H1 (cell line): Measurements from ENCODE around the gene ZNF14. TPM values are rescaled to one million over a fixed set of nuclear protein-coding genes. Genes with fewer than 3 reads are reported as not detected.

Experiments
- PHF8 ChIP-seq: fragments of 200-600 bp; sonication (generic); conservative IDR thresholded peaks from 2 replicates; pipeline ENCODE4 v1.7.1; 2012; ENCODE audit warnings: low read depth, mild to moderate bottlenecking, inconsistent platforms, low read length, moderate library complexity
- polyA plus RNA-seq, 7 experiments: library from polyadenylated mRNA; depleted of rRNA in 3 of 7; stranded (reverse) in 5 of 7; unstranded in 2 of 7; fragments of >200 nt in 5 of 7; fragments of 200-250 nt in 2 of 7; gene quantifications; 1 replicate in 5 of 7; 2 replicates in 1 of 7; 4 replicates in 1 of 7; pipeline versions ENCODE4 v1.2.1 to v1.2.3, GENCODE V29; 2011 to 2013; ENCODE audit warnings: missing spikeins in 2 of 7, mixed read lengths in 2 of 7
- total RNA-seq: library from RNA; stranded (reverse); fragmentation: NEBNext Ultra II Directional; extraction: Animal tissue kit (Norgen Biotek cat#: 25700); gene quantifications from 2 replicates; pipeline ENCODE4 v1.2.1, GENCODE V29; 2021

ZNF14 gene
- total and polyA plus RNA-seq, 2 of the 8 experiments (the other 6 are each of a cell fraction or from before 2014, with no cell fraction given) = 1.00 to 7.4 TPM

DNA sequence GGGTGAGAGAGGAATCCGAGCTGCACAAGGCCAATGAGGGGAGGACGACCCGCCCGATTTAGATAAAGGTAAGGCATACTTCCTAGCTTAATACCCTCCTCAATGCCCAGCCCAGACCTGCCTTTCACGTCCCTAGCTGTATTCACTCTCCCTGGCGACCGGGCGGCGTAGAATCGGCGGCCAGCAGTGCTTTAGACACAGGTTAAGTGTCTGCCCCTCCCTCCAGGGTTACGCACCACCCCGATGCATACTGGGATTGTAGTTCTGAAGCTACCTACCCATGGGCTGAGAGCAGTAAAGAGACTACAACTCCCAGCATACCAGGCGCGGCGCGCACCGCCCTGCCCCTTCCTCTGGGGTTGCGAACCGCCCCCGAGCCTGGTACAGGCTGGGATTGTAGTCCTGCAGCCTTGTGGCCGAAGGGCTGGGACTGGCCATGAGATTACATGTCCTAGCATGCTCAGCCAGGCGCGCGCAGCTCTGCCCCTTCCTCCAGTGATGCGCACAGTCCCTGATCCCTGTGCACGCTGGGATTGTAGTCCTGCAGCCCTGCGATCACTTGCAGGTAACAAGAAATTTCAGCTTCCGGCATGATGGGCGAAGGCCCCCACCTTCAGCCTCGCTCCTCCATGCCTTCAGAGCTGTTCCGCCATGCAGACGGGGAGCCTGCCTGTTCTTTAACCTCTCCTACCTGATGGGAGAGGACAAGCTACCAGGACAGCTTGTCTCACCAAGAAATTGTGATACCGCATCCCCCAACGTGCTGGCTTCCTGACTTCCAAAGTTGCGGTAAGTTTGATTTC, 43.5 kb upstream of the ZNF14 start (continued):
- TF ChIP-seq PHF8 = peak; percentile 43
